Osteoblast (primary cell): ENCODE measurements around the gene ZFP91. TPM values are rescaled to one million over a fixed set of nuclear protein-coding genes. Genes with fewer than 3 reads are reported as not detected.

Experiments
- DNase-seq: peaks from one replicate; pipeline ENCODE4 v3.0.0; 2011; ENCODE audit warnings: low spot score, mixed read lengths; ENCODE audit not compliant: insufficient read length; ENCODE audit errors: missing footprints
- H2AFZ ChIP-seq: 2 replicates; pipeline ENCODE4 v1.6.0; 2011; ENCODE audit warnings: mild to moderate bottlenecking, low read length
- H3K27ac ChIP-seq: 2 replicates; pipeline ENCODE4 v1.5.1; 2011; ENCODE audit warnings: mild to moderate bottlenecking, low read depth, low read length, moderate library complexity
- H3K27me3 ChIP-seq: 2 replicates; pipeline ENCODE4 v1.6.0; 2012; ENCODE audit warnings: mild to moderate bottlenecking, control low read depth, inconsistent platforms, low read length, moderate library complexity; ENCODE audit not compliant: insufficient read depth
- H3K36me3 ChIP-seq: 2 replicates; pipeline ENCODE4 v1.5.1; 2011; ENCODE audit warnings: mild to moderate bottlenecking, low read length, control low read depth, moderate library complexity; ENCODE audit not compliant: insufficient read depth
- H3K4me1 ChIP-seq: 2 replicates; pipeline ENCODE4 v1.5.1; 2011; ENCODE audit warnings: mild to moderate bottlenecking, low read length, control low read depth, moderate library complexity; ENCODE audit not compliant: insufficient read depth
- H3K4me2 ChIP-seq: 2 replicates; pipeline ENCODE4 v1.6.0; 2011; ENCODE audit warnings: mild to moderate bottlenecking, low read length; ENCODE audit not compliant: insufficient read depth
- H3K4me3 ChIP-seq: fragments of 200-600 bp; sonication (generic); 3 replicates; pipeline ENCODE4 v1.5.1; 2012; ENCODE audit warnings: mild to moderate bottlenecking, low read length, inconsistent platforms; ENCODE audit not compliant: insufficient read depth
- H3K79me2 ChIP-seq: 2 replicates; pipeline ENCODE4 v1.6.0; 2012; ENCODE audit warnings: mild to moderate bottlenecking, low read length, control low read depth, inconsistent platforms; ENCODE audit not compliant: insufficient read depth
- H3K9me3 ChIP-seq: 2 replicates; pipeline ENCODE4 v1.5.1; 2011; ENCODE audit warnings: low read depth, low read length, control low read depth
- H4K20me1 ChIP-seq: 2 replicates; pipeline ENCODE4 v1.6.0; 2012; ENCODE audit warnings: mild to moderate bottlenecking, low read length, control low read depth; ENCODE audit not compliant: insufficient read depth
- total RNA-seq: library from RNA; depleted of rRNA; stranded (reverse); fragments of >200 nt; gene quantifications from 2 replicates; pipeline ENCODE4 v1.2.3, GENCODE V29; 2012
- TF ChIP-seq, protein P1 (sequence below): IDR thresholded peaks from 2 replicates; pipeline ENCODE4 v1.5.1; 2011; ENCODE audit warnings: mild to moderate bottlenecking, low read depth, low read length, moderate library complexity; ENCODE audit errors: extremely low read depth

ZFP91 gene
- total RNA-seq, 1 donor, result 61.2 TPM

DNA sequence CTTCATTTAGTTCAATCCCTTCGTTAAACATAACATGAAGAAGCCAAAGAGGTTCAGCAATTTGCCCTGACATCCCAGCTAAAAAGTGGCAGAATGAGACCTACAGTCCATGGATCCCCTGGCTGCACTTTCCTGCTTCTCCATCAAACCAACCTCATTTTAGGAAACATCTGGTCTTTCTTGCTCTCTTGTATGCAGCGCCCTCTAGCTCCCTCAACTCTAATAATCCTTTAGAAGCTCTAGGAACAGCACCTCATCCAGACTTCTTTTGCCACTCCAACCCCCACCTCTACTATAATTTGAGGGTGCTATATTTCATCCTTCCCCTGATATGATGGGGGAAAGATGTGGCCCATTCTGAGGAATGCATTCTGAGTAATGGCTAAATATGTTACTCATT, 51.0 kb downstream of the ZFP91 start:
- peaks cover 2% of the 10 kb centered on the region for H3K79me2 ChIP-seq
- peaks cover 9% of the 10 kb centered on the region for H3K36me3 ChIP-seq
- peak overlapping the region; percentile 81 for H3K27ac ChIP-seq
- DNase-seq, result peak; percentile 49
- TF ChIP-seq, protein P1, sequence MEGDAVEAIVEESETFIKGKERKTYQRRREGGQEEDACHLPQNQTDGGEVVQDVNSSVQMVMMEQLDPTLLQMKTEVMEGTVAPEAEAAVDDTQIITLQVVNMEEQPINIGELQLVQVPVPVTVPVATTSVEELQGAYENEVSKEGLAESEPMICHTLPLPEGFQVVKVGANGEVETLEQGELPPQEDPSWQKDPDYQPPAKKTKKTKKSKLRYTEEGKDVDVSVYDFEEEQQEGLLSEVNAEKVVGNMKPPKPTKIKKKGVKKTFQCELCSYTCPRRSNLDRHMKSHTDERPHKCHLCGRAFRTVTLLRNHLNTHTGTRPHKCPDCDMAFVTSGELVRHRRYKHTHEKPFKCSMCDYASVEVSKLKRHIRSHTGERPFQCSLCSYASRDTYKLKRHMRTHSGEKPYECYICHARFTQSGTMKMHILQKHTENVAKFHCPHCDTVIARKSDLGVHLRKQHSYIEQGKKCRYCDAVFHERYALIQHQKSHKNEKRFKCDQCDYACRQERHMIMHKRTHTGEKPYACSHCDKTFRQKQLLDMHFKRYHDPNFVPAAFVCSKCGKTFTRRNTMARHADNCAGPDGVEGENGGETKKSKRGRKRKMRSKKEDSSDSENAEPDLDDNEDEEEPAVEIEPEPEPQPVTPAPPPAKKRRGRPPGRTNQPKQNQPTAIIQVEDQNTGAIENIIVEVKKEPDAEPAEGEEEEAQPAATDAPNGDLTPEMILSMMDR, result peak; percentile 81
- peaks cover 2% of the 10 kb centered on the region for H4K20me1 ChIP-seq
- H3K27me3 ChIP-seq, result no peaks in the 10 kb centered on the region
- H3K4me2 ChIP-seq, result no peak overlapping the region
- peaks cover 49% of the 10 kb centered on the region for H3K4me1 ChIP-seq
- no peak overlapping the region for H2AFZ ChIP-seq
- no peaks in the 10 kb centered on the region for H3K9me3 ChIP-seq
- no peak overlapping the region for H3K4me3 ChIP-seq

DNA sequence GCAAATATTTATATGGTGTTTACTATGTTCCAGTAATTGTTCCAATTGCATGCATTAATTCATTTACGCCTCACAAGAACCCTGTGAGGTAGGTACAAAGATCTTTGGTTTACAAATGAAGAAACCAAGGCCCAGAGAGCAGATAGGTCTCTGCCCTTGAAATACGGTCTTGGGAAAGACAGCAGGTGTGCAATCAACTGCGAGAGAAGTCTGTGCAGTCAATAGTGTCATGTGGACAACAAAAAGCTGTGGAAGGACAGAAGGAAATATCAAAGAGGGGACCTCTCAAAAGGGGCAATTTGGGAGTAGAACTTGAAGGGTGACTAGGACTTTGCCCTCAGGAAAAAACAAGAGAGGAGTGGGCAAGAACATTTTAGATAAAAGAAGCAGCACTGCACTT, 52.5 kb downstream of the ZFP91 start:
- no peaks in the 10 kb centered on the region for H3K27me3 ChIP-seq
- no peaks in the 10 kb centered on the region for H3K36me3 ChIP-seq
- no peak for DNase-seq
- H3K4me1 ChIP-seq, result peaks cover 36% of the 10 kb centered on the region
- H3K79me2 ChIP-seq, result no peaks in the 10 kb centered on the region
- H4K20me1 ChIP-seq, result peaks cover 2% of the 10 kb centered on the region
- TF ChIP-seq, protein P1, result no peak
- no peak overlapping the region for H3K4me3 ChIP-seq
- no peak overlapping the region for H3K4me2 ChIP-seq
- H3K27ac ChIP-seq, result no peak overlapping the region
- H2AFZ ChIP-seq, result no peak overlapping the region
- no peaks in the 10 kb centered on the region for H3K9me3 ChIP-seq

DNA sequence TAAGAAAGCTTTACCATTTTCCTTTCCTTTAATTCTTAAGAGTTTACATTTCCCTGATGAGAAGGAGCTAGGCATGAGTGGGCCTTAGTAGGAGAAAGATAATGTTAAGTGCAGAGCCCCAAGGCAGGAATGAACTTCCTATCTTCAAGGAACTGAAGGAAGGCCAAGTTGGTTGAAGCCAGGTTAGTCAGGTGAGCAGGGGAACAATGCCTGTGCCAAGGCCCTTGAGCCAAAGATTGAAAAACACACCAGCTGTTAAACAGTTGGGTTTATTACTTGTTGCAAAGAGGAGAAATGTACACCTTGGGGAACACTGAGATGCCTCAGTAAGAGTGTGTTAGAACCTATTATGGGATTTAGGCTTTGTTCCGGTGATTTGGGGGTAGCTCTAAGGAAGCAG, 53.6 kb downstream of the ZFP91 start:
- no peak overlapping the region for H3K4me3 ChIP-seq
- H3K27me3 ChIP-seq, result no peaks in the 10 kb centered on the region
- H3K4me2 ChIP-seq, result no peak overlapping the region
- H4K20me1 ChIP-seq, result peaks cover 2% of the 10 kb centered on the region
- no peaks in the 10 kb centered on the region for H3K36me3 ChIP-seq
- H2AFZ ChIP-seq, result no peak overlapping the region
- TF ChIP-seq, protein P1, result no peak
- no peaks in the 10 kb centered on the region for H3K9me3 ChIP-seq
- no peak overlapping the region for H3K27ac ChIP-seq
- H3K79me2 ChIP-seq, result no peaks in the 10 kb centered on the region
- no peak for DNase-seq
- H3K4me1 ChIP-seq, result peaks cover 25% of the 10 kb centered on the region

GRCh38 chr11:58636587-58636986, 57.7 kb downstream of the ZFP91 start:
- no peak for DNase-seq
- no peak overlapping the region for H3K27ac ChIP-seq
- H4K20me1 ChIP-seq, result no peaks in the 10 kb centered on the region
- H2AFZ ChIP-seq, result no peak overlapping the region
- no peak overlapping the region for H3K4me2 ChIP-seq
- H3K36me3 ChIP-seq, result no peaks in the 10 kb centered on the region
- TF ChIP-seq, protein P1, result peak; percentile 12
- H3K4me3 ChIP-seq, result no peak overlapping the region
- no peaks in the 10 kb centered on the region for H3K9me3 ChIP-seq
- H3K4me1 ChIP-seq, result no peaks in the 10 kb centered on the region
- H3K79me2 ChIP-seq, result no peaks in the 10 kb centered on the region
- H3K27me3 ChIP-seq, result no peaks in the 10 kb centered on the region
